Measurements from ENCODE around the gene TIGAR.

DNA sequence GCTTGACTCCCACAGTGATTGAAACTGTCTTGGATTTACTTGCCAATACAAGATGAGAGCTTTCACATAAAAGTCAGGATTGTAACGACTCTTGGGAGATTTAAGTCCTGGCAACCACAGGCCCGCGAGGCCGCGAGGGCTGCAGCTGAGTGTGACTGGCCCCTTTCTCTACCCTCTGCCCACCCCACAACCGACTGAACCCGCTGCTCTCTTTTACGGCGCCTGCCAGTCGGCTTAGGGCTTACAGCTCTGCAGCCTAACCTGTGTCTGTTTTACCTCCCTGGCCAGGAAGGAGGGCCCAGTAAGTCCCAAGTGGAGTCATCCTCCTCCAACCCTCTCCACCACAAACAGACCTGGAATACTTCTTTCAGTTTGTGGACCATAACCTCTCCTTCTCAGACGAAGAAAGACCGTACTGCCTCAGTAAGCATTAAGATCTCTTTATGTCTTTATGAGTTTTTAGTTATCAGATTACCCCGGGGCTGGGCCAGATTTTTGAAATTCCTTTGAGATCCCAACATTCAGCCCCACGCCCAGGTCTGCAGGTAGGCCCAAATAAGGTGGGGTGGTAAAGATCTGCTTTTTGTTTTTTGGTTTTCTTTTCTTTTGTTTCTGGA is 12.6 kb upstream of the TIGAR start:
- no peak for TF ChIP-seq CTCF (IDR thresholded peaks at IDR 0.05)
- no peak for TF ChIP-seq EZH2 (IDR thresholded peaks at IDR 0.05; ENCODE audit: borderline replicate concordance, insufficient read depth, low read depth, low read length, poor library complexity, severe bottlenecking)
